BLaER1 (cell line): ENCODE results near the gene MAPT.

Experiments
- H3K27ac ChIP-seq: shearing (Covaris generic); formaldehyde crosslinking; 2 replicates; pipeline ENCODE4 v1.8.1; 2022
- H3K27me3 ChIP-seq: shearing (Covaris generic); formaldehyde crosslinking; 2 replicates; pipeline ENCODE4 v1.8.1; 2022
- H3K36me3 ChIP-seq: shearing (Covaris generic); formaldehyde crosslinking; 2 replicates; pipeline ENCODE4 v1.8.1; 2022
- H3K4me1 ChIP-seq: shearing (Covaris generic); formaldehyde crosslinking; 2 replicates; pipeline ENCODE4 v1.8.1; 2022
- H3K4me2 ChIP-seq: shearing (Covaris generic); formaldehyde crosslinking; 2 replicates; pipeline ENCODE4 v1.8.1; 2022
- H3K4me3 ChIP-seq: shearing (Covaris generic); formaldehyde crosslinking; 2 replicates; pipeline ENCODE4 v1.8.1; 2022
- H3K9ac ChIP-seq: shearing (Covaris generic); formaldehyde crosslinking; 2 replicates; pipeline ENCODE4 v1.8.1; 2022
- H3K9me3 ChIP-seq: shearing (Covaris generic); formaldehyde crosslinking; 2 replicates; pipeline ENCODE4 v1.8.1; 2022
- H4K20me1 ChIP-seq: shearing (Covaris generic); formaldehyde crosslinking; 2 replicates; pipeline ENCODE4 v1.8.1; 2022
- Cebpa-rat ChIP-seq: shearing (Covaris generic); IDR thresholded peaks from 2 replicates; pipeline ENCODE4 v1.8.1; 2022

Gene MAPT

DNA sequence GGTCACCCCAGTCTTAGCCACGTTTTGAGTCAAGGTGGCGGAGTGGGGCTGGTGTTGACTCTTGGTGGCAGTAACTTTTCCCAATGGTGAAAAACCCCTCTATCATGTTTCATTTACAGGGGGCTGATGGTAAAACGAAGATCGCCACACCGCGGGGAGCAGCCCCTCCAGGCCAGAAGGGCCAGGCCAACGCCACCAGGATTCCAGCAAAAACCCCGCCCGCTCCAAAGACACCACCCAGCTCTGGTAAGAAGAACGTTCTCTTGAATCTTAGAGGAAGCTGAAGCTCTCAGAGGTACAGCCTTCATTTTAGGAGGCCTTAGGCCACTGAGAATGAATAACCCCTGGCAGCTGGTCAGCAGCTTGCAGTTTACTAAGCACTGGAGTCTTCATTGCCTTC, 97.0 kb downstream of the MAPT start:
- H3K9ac ChIP-seq = no peak overlapping the region
- H3K9me3 ChIP-seq = no peaks in the 10 kb centered on the region
- no peak overlapping the region for H3K27ac ChIP-seq
- no peak overlapping the region for H3K4me2 ChIP-seq
- H3K4me3 ChIP-seq = no peak overlapping the region
- no peaks in the 10 kb centered on the region for H3K27me3 ChIP-seq
- peaks cover 7% of the 10 kb centered on the region for H3K4me1 ChIP-seq
- no peaks in the 10 kb centered on the region for H4K20me1 ChIP-seq
- no peaks in the 10 kb centered on the region for H3K36me3 ChIP-seq
- no peak for TF ChIP-seq Cebpa-rat

DNA sequence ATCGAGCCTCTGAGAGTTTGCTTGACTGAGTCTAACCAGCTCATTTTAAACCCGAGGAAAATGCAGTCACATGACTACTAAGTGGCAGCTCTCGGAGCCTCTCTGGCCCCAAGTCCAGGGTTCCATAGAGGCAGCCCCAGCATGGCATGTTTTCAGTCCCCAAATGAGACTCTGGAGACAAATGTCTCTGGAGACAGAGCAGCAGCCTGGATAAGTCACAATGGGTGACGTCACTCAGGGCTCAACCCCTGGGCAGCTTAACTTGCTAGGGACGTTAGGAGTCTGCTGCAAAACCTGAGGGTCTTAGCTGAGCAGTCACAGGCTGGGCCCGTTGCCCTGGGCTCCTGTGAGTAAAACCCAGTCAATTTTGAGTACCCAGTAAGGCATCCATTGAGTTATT, 97.8 kb downstream of the MAPT start:
- H3K27me3 ChIP-seq = no peaks in the 10 kb centered on the region
- no peak overlapping the region for H3K27ac ChIP-seq
- no peak for TF ChIP-seq Cebpa-rat
- H3K9ac ChIP-seq = no peak overlapping the region
- no peak overlapping the region for H3K4me3 ChIP-seq
- H3K4me1 ChIP-seq = peaks cover 7% of the 10 kb centered on the region
- H3K36me3 ChIP-seq = no peaks in the 10 kb centered on the region
- H3K9me3 ChIP-seq = no peaks in the 10 kb centered on the region
- H4K20me1 ChIP-seq = no peaks in the 10 kb centered on the region
- no peak overlapping the region for H3K4me2 ChIP-seq

DNA sequence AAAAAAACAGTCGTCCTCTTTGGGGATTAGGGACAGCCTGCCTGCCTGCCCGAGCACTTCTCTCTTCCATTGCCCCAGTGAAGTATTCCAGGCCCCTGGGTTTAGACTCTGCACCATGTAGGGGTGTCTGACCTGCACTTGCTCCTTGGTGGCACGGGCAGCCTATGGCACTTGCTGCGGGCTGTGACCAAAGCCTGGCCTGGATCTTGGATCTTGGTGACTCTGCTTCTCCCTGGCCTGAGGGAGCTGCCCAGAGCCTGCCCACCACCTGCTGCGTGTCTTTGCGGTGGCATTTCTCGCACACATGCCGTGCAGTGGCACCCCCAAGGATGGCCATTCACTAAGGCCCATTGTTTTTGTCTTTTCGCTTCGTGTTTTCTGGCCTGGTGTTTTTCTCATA, 98.5 kb downstream of the MAPT start:
- Histone ChIP-seq H3K27me3 (no peaks in the 10 kb centered on the region), H4K20me1 (no peaks in the 10 kb centered on the region), H3K9ac (no peak overlapping the region), H3K27ac (no peak overlapping the region), H3K4me3 (no peak overlapping the region), H3K36me3 (no peaks in the 10 kb centered on the region), H3K9me3 (no peaks in the 10 kb centered on the region), H3K4me1 (peaks cover 1% of the 10 kb centered on the region; the same call in 1 of the 2 replicates), H3K4me2 (no peak overlapping the region)
- no peak for TF ChIP-seq Cebpa-rat

DNA sequence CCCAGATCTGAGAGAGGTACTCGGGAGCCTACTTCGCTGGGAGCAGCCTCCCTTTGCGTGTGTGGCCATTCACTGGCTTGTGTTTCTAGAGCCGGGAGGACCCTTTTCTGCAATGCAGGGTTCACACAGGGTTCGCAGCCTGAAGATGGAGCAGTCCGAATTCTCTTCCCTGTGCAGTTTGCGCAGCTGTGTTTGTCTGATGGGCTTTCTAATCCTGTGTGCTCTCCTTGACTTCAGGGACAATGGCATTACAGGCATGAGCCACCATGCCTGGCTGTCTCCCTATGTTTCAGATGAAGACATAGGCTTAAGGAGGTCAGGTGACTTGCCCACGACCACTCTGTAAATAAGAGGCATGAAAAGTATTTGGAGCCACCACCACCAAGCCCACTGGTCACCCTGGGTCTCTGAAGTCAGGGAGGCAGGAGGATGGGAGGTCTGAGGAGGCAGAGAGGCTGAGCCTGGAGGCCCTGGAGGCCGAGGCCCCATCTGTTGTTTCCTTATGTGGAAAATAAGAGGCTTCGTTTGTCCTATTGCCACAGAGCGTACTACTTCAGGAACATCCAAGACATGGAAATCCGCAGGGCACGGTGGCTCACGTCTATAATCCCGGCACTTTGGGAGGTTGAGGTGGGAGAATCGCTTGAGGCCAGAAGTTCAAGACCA, 99.7 kb downstream of the MAPT start:
- TF ChIP-seq Cebpa-rat = no peak
- H3K27me3 ChIP-seq = no peaks in the 10 kb centered on the region
- H3K36me3 ChIP-seq = no peaks in the 10 kb centered on the region
- H3K9ac ChIP-seq = no peak overlapping the region
- no peaks in the 10 kb centered on the region for H3K9me3 ChIP-seq
- no peak overlapping the region for H3K4me2 ChIP-seq
- H3K4me1 ChIP-seq = no peaks in the 10 kb centered on the region
- no peaks in the 10 kb centered on the region for H4K20me1 ChIP-seq
- no peak overlapping the region for H3K27ac ChIP-seq
- no peak overlapping the region for H3K4me3 ChIP-seq

DNA sequence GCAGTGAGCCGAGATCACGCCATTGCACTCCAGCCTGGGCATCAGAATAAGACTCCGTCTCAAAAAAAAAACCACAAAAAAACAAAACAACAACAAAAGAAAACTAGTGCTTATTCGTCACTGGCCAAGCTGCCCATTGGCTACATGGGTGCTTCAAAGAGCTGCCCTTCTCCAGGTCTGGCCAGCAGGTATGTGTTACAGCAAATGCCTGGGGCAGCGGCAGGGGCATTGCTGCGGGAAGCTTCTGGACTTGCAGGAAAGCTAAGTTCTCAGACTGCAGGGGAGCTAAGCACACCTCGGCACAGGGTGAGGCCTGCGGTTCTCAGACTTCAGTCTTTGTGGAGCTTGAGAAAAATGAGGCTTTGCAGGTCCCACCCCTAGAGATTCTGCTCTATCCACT, 100.6 kb downstream of the MAPT start:
- no peaks in the 10 kb centered on the region for H3K36me3 ChIP-seq
- no peak overlapping the region for H3K4me2 ChIP-seq
- H3K4me3 ChIP-seq = no peak overlapping the region
- H3K27ac ChIP-seq = no peak overlapping the region
- no peaks in the 10 kb centered on the region for H3K4me1 ChIP-seq
- H3K27me3 ChIP-seq = no peaks in the 10 kb centered on the region
- no peaks in the 10 kb centered on the region for H3K9me3 ChIP-seq
- no peak for TF ChIP-seq Cebpa-rat
- no peaks in the 10 kb centered on the region for H4K20me1 ChIP-seq
- no peak overlapping the region for H3K9ac ChIP-seq

DNA sequence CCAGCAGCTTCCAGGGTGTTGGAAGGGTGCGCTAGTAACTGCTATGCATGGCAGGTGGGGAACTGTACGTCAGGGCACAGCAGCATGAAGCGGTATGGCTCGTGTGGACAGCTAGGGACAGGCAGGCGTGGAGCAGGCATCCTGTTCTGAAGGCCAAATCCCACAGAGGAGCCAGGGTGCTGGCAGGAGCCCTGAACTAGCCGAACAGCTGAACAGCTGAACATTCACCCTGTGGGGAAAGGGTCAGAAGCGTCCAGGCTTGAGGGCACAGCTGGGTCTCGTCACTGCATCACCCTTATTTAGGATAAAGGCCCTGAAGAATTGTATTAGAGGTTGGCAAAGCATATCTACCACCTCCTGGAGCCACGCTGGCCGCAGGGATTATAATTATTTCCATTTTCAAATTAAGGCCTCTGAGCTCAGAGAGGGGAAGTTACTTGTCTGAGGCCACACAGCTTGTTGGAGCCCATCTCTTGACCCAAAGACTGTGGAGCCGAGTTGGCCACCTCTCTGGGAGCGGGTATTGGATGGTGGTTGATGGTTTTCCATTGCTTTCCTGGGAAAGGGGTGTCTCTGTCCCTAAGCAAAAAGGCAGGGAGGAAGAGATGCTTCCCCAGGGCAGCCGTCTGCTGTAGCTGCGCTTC, 101.4 kb downstream of the MAPT start:
- no peak for TF ChIP-seq Cebpa-rat
- Histone ChIP-seq H3K4me2 (no peak overlapping the region), H3K4me3 (no peak overlapping the region), H3K27ac (no peak overlapping the region), H4K20me1 (no peaks in the 10 kb centered on the region), H3K9ac (no peak overlapping the region), H3K4me1 (no peaks in the 10 kb centered on the region), H3K9me3 (no peaks in the 10 kb centered on the region), H3K36me3 (no peaks in the 10 kb centered on the region), H3K27me3 (no peaks in the 10 kb centered on the region)

DNA sequence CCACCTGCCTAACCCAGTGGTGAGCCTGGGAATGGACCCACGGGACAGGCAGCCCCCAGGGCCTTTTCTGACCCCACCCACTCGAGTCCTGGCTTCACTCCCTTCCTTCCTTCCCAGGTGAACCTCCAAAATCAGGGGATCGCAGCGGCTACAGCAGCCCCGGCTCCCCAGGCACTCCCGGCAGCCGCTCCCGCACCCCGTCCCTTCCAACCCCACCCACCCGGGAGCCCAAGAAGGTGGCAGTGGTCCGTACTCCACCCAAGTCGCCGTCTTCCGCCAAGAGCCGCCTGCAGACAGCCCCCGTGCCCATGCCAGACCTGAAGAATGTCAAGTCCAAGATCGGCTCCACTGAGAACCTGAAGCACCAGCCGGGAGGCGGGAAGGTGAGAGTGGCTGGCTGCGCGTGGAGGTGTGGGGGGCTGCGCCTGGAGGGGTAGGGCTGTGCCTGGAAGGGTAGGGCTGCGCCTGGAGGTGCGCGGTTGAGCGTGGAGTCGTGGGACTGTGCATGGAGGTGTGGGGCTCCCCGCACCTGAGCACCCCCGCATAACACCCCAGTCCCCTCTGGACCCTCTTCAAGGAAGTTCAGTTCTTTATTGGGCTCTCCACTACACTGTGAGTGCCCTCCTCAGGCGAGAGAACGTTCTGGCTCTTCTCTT, 102.1 kb downstream of the MAPT start:
- Histone ChIP-seq H3K36me3 (no peaks in the 10 kb centered on the region), H4K20me1 (no peaks in the 10 kb centered on the region), H3K4me3 (no peak overlapping the region), H3K27me3 (no peaks in the 10 kb centered on the region), H3K4me1 (no peaks in the 10 kb centered on the region), H3K27ac (no peak overlapping the region), H3K9me3 (no peaks in the 10 kb centered on the region), H3K9ac (no peak overlapping the region), H3K4me2 (no peak overlapping the region)
- TF ChIP-seq Cebpa-rat = no peak

DNA sequence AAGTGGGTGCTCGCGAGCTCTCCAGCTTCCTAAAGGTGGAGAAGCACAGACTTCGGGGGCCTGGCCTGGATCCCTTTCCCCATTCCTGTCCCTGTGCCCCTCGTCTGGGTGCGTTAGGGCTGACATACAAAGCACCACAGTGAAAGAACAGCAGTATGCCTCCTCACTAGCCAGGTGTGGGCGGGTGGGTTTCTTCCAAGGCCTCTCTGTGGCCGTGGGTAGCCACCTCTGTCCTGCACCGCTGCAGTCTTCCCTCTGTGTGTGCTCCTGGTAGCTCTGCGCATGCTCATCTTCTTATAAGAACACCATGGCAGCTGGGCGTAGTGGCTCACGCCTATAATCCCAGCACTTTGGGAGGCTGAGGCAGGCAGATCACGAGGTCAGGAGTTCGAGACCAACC, 102.8 kb downstream of the MAPT start:
- no peaks in the 10 kb centered on the region for H3K4me1 ChIP-seq
- H4K20me1 ChIP-seq = no peaks in the 10 kb centered on the region
- H3K36me3 ChIP-seq = no peaks in the 10 kb centered on the region
- H3K9ac ChIP-seq = no peak overlapping the region
- TF ChIP-seq Cebpa-rat = no peak
- no peak overlapping the region for H3K27ac ChIP-seq
- H3K4me3 ChIP-seq = no peak overlapping the region
- H3K4me2 ChIP-seq = no peak overlapping the region
- H3K27me3 ChIP-seq = no peaks in the 10 kb centered on the region
- H3K9me3 ChIP-seq = no peaks in the 10 kb centered on the region

DNA sequence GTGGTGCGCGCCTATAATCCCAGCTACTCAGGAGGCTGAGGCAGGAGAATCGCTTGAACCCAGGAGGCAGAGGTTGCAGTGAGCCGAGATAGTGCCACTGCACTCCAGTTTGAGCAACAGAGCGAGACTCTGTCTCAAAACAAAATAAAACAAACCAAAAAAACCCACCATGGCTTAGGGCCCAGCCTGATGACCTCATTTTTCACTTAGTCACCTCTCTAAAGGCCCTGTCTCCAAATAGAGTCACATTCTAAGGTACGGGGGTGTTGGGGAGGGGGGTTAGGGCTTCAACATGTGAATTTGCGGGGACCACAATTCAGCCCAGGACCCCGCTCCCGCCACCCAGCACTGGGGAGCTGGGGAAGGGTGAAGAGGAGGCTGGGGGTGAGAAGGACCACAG, 103.3 kb downstream of the MAPT start:
- no peaks in the 10 kb centered on the region for H3K27me3 ChIP-seq
- no peaks in the 10 kb centered on the region for H4K20me1 ChIP-seq
- H3K9ac ChIP-seq = no peak overlapping the region
- H3K4me1 ChIP-seq = no peaks in the 10 kb centered on the region
- H3K36me3 ChIP-seq = no peaks in the 10 kb centered on the region
- no peaks in the 10 kb centered on the region for H3K9me3 ChIP-seq
- no peak overlapping the region for H3K27ac ChIP-seq
- no peak overlapping the region for H3K4me3 ChIP-seq
- TF ChIP-seq Cebpa-rat = no peak
- no peak overlapping the region for H3K4me2 ChIP-seq
